HEK293T (cell line): ENCODE measurements around the gene PRKCB.

ENCODE experiments used
- BHLHE40 ChIP-seq: fragments of 450-650 bp; IDR thresholded peaks from 2 replicates; pipeline ENCODE4 v1.6.1; 2016; ENCODE audit warnings: mild to moderate bottlenecking, moderate library complexity, borderline replicate concordance
- ELF4 ChIP-seq: fragments of 450-650 bp; IDR thresholded peaks from 2 replicates; pipeline ENCODE4 v1.6.1; 2017; ENCODE audit warnings: antibody characterized with exemption
- LEF1 ChIP-seq: fragments of 450-650 bp; IDR thresholded peaks from 2 replicates; pipeline ENCODE4 v1.6.1; 2017; ENCODE audit warnings: mild to moderate bottlenecking, borderline replicate concordance
- SP1 ChIP-seq: fragments of 450-650 bp; IDR thresholded peaks from 2 replicates; pipeline ENCODE4 v1.6.1; 2017

GRCh38 chr16:23843143-23843542 lies 7.4 kb downstream of the PRKCB start:
- TF ChIP-seq LEF1 (no peak), ELF4 (no peak), SP1 (no peak), BHLHE40 (no peak)
